Placental epithelial cell (primary cell): ENCODE measurements around the gene CHCHD10. TPM values are rescaled to one million over a fixed set of nuclear protein-coding genes. Genes with fewer than 3 reads are reported as not detected.

Experiments used
- total RNA-seq: library from RNA; depleted of rRNA; stranded (reverse); fragments of >200 nt; gene quantifications from 2 replicates; pipeline ENCODE4 v1.2.3, GENCODE V29; 2012

CHCHD10 gene
- total RNA-seq = 0.87 and 4.7 TPM in 2 replicates

GRCh38 chr22:23767673-23768548, at the start of gene CHCHD10:
TSS of gene CHCHD10 (minus strand) at chr22:23767972. CDS start at chr22:23767874, 98 bp downstream.

GRCh38 chr22:23786752-23787599, 19.2 kb upstream of the CHCHD10 start, which contains the start of gene SMARCB1:
TSS of gene SMARCB1 (plus strand) at chr22:23786966. CDS start at chr22:23787170, 204 bp downstream.

GRCh38 chr22:23772649-23773473, 5.1 kb upstream of the CHCHD10 start, which contains the start of gene MMP11:
TSS of gene MMP11 (plus strand) at chr22:23772849. CDS start at chr22:23772871, 22 bp downstream.

GRCh38 chr22:23762842-23763578, 4.8 kb downstream of the CHCHD10 start, which contains the start of gene C22orf15:
TSS of gene C22orf15 (plus strand) at chr22:23762990. CDS start at chr22:23763307, 317 bp downstream.

GRCh38 chr22:23754220-23754919, 13.4 kb downstream of the CHCHD10 start, which contains the start of gene VPREB3:
TSS of gene VPREB3 (minus strand) at chr22:23754425. CDS start at chr22:23754363, 62 bp downstream.

GRCh38 chr22:23750714-23751440, 16.9 kb downstream of the CHCHD10 start, which contains the start of gene ZNF70:
TSS of gene ZNF70 (minus strand) at chr22:23751112. CDS start at chr22:23745140, 5,972 bp downstream.

Other genes with a start within 250 kb of the CHCHD10 start
- not detected in 2 replicates for gene IGLL1, start 187.7 kb downstream of the CHCHD10 start, total RNA-seq
- gene DRICH1, start 135.7 kb downstream of the CHCHD10 start, total RNA-seq = not detected in 2 replicates
- not detected in 2 replicates for gene RGL4, start 77.0 kb downstream of the CHCHD10 start, total RNA-seq
- 5.1 and 6.5 TPM in 2 replicates for gene ZNF70, start 16.9 kb downstream of the CHCHD10 start, total RNA-seq
- not detected in 2 replicates for gene VPREB3, start 13.5 kb downstream of the CHCHD10 start, total RNA-seq
- gene C22orf15, start 5.0 kb downstream of the CHCHD10 start, total RNA-seq = 0.39 and 0.54 TPM in 2 replicates
- 3.7 and 5.9 TPM in 2 replicates for gene MMP11, start 4.9 kb upstream of the CHCHD10 start, total RNA-seq
- 70.7 and 109 TPM in 2 replicates for gene SMARCB1, start 19.0 kb upstream of the CHCHD10 start, total RNA-seq
- gene DERL3, start 71.0 kb upstream of the CHCHD10 start, total RNA-seq = 1.3 and 1.6 TPM in 2 replicates
- 9.5 and 9.8 TPM in 2 replicates for gene SLC2A11, start 89.9 kb upstream of the CHCHD10 start, total RNA-seq
- 210 and 316 TPM in 2 replicates for gene MIF, start 126.4 kb upstream of the CHCHD10 start, total RNA-seq
- gene GSTT2B, start 193.2 kb upstream of the CHCHD10 start, total RNA-seq = 0.39 and 2.6 TPM in 2 replicates
- gene DDTL, start 198.9 kb upstream of the CHCHD10 start, total RNA-seq = 1.6 and 9.8 TPM in 2 replicates
- gene DDT, start 206.5 kb upstream of the CHCHD10 start, total RNA-seq = 63.6 and 80.0 TPM in 2 replicates
- 0.79 and 3.7 TPM in 2 replicates for gene GSTT2, start 212.2 kb upstream of the CHCHD10 start, total RNA-seq
- gene GSTT4, start 237.5 kb upstream of the CHCHD10 start, total RNA-seq = not detected in 2 replicates
- gene CABIN1, start 243.3 kb upstream of the CHCHD10 start, total RNA-seq = 38.2 and 43.6 TPM in 2 replicates